Activated CD8-positive, alpha-beta memory T cell treated with anti-CD3 and anti-CD28 coated beads, Interleukin-2, amount 50 U/mL, for 1 hour (primary cell): ENCODE measurements around the gene MRGPRE.
"Not testable (repeated sequence)": the region's sequence is repeated elsewhere in the genome, so short reads cannot be mapped to it uniquely, and the experiment has no call there.

Experiments
- DNase-seq: peaks from one replicate; pipeline ENCODE4 v3.0.0-alpha.2; 2020; ENCODE audit errors: extremely low read depth

The MRGPRE gene

GRCh38 chr11:3231851-3232744 lies at the start of gene MRGPRE:
Gene MRGPRE (minus strand): TSS chr11:3232417. CDS start chr11:3228799, 3,618 bp downstream.
- DNase-seq = no peak

GRCh38 chr11:3281146-3281545 lies 48.9 kb upstream of the MRGPRE start:
- not testable (repeated sequence) for DNase-seq

GRCh38 chr11:3280662-3281061 lies 48.4 kb upstream of the MRGPRE start:
- DNase-seq = not testable (repeated sequence)

- not testable (repeated sequence) for DNase-seq
Observed at GRCh38 chr11:3278922-3279321, 46.7 kb upstream of the MRGPRE start.

- not testable (repeated sequence) for DNase-seq
Observed at GRCh38 chr11:3273629-3274028, 41.4 kb upstream of the MRGPRE start.

GRCh38 chr11:3262548-3262947 lies 30.3 kb upstream of the MRGPRE start:
- DNase-seq = not testable (repeated sequence)

GRCh38 chr11:3261831-3262230 lies 29.6 kb upstream of the MRGPRE start:
- DNase-seq = not testable (repeated sequence)

GRCh38 chr11:3257509-3257908 lies 25.3 kb upstream of the MRGPRE start:
- DNase-seq = not testable (repeated sequence)

- DNase-seq = not testable (repeated sequence)
Observed at GRCh38 chr11:3255241-3255640, 23.0 kb upstream of the MRGPRE start.

GRCh38 chr11:3254773-3255172 lies 22.6 kb upstream of the MRGPRE start:
- DNase-seq = not testable (repeated sequence)

GRCh38 chr11:3245071-3245470 lies 12.9 kb upstream of the MRGPRE start:
- DNase-seq = no peak

- DNase-seq = no peak
Observed at GRCh38 chr11:3243880-3244279, 11.7 kb upstream of the MRGPRE start.

GRCh38 chr11:3237119-3237518 lies 4.9 kb upstream of the MRGPRE start:
- DNase-seq = no peak

- no peak for DNase-seq
Observed at GRCh38 chr11:3234846-3235245, 2.6 kb upstream of the MRGPRE start.

GRCh38 chr11:3232956-3233355 lies 739 bp upstream of the MRGPRE start:
- no peak for DNase-seq

GRCh38 chr11:3231550-3231850 lies 717 bp downstream of the MRGPRE start:
- no peak for DNase-seq

GRCh38 chr11:3230636-3231549 lies 1.3 kb downstream of the MRGPRE start:
- no peak for DNase-seq

- no peak for DNase-seq
Observed at GRCh38 chr11:3229673-3230630, 2.3 kb downstream of the MRGPRE start.

GRCh38 chr11:3228445-3228829 lies 3.8 kb downstream of the MRGPRE start:
- no peak for DNase-seq

GRCh38 chr11:3227568-3228444 lies 4.4 kb downstream of the MRGPRE start:
- no peak for DNase-seq
